IPS-18c (cell line): Measurements from ENCODE around the gene DEPP1.
A peak's percentile ranks its signal among the peaks of the same experiment; 100 is the strongest.

Experiments
- H3K4me3 ChIP-seq: 2 replicates; pipeline ENCODE4 v1.7.0; 2013; ENCODE audit warnings: low read depth, mild to moderate bottlenecking, low read length, moderate library complexity; ENCODE audit not compliant: insufficient read depth
- H3K9me3 ChIP-seq: one replicate; pipeline ENCODE4 v1.6.1; 2013; ENCODE audit warnings: mild to moderate bottlenecking, low read length, moderate library complexity; ENCODE audit not compliant: control insufficient read depth, insufficient read depth

DEPP1 gene

DNA sequence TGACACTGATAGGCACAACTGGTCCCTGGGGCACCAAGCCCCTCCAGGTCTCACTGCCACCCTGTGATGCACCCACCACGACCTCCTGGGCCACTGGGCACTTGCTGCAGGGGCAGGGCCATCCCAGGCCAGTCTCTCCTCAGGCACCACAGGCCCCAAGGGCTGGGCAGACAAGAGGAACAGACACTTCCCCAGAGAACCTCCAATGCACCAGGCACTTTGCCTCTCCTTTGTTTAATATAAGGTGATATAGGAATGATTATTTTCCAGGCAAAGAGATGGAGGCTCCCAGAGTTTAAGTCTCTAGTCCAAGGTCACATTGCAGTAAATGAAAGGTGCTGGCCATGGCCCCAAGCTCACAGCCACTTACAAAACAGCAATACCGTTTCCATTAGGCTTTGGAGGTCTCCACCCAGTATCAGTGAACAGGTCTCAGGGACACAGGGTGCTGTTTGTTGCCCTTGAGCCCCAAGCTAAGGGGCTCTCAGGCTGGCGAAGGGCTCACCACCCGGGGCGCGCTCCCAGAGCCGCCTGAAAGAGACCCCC lies 4.5 kb downstream of the DEPP1 start:
- H3K4me3 ChIP-seq = peak overlapping the region; percentile 46

GRCh38 chr10:44973323-44974081 lies 5.1 kb downstream of the DEPP1 start:
- no peaks in the 10 kb centered on the region for H3K9me3 ChIP-seq
- H3K4me3 ChIP-seq = no peak overlapping the region

More for the DNA sequence above, 4.5 kb downstream of the DEPP1 start:
- peaks cover 2% of the 10 kb centered on the region for H3K9me3 ChIP-seq

GRCh38 chr10:44972874-44973306 lies 5.7 kb downstream of the DEPP1 start:
- Histone ChIP-seq H3K4me3 (no peak overlapping the region), H3K9me3 (no peaks in the 10 kb centered on the region)

- Histone ChIP-seq H3K4me3 (no peak overlapping the region), H3K9me3 (no peaks in the 10 kb centered on the region)
Observed at GRCh38 chr10:44971935-44972757, 6.5 kb downstream of the DEPP1 start.

GRCh38 chr10:44971434-44971833 lies 7.2 kb downstream of the DEPP1 start:
- H3K4me3 ChIP-seq = no peak overlapping the region
- no peaks in the 10 kb centered on the region for H3K9me3 ChIP-seq

DNA sequence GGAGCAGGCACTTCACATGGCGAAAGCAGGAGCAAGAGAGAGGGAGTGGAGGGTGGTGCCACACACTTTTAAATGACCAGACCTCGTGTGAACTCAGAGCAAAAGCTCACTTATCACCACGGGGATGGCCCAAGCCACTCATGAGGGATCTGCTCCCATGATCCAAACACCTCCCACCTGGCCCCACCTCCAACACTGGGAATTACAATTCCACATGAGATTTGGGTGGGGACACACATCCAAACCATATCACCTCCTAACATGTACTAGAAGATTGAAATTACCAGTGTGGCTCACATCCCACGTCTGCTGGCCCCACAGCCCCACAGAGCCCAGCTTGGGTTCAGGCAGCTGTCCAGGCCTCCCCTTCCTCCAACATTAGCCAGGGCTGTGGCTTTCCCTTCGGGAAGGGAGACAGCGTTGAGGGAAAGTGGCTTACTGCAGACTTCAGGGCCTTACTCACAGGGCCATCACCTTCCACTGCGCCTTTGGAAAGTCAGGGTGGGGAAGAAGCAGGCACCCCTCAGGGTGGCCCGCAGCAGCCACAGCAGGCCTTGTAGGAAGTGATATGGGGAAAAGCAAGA lies 7.7 kb downstream of the DEPP1 start:
- Histone ChIP-seq H3K9me3 (no peaks in the 10 kb centered on the region), H3K4me3 (no peak overlapping the region)

DNA sequence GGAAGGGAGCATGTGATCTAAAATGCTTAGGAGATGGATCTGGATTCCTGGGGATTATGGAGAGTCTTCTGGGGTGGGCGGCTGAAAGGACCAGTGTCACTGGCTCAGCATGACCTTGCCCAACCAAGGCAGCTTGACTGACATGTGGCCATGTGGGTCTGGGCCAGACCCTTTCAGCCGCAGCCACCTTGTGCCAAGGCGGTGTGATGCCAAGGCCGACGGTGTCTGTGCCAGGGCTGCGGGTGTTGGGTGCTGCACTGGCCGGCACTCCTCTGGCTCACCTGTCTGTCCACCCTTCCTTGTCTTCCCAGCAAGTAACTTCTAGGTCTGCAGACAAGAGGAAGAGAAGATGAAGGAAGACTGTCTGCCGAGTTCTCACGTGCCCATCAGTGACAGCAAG lies 8.8 kb downstream of the DEPP1 start:
- H3K4me3 ChIP-seq = no peak overlapping the region
- H3K9me3 ChIP-seq = no peaks in the 10 kb centered on the region

DNA sequence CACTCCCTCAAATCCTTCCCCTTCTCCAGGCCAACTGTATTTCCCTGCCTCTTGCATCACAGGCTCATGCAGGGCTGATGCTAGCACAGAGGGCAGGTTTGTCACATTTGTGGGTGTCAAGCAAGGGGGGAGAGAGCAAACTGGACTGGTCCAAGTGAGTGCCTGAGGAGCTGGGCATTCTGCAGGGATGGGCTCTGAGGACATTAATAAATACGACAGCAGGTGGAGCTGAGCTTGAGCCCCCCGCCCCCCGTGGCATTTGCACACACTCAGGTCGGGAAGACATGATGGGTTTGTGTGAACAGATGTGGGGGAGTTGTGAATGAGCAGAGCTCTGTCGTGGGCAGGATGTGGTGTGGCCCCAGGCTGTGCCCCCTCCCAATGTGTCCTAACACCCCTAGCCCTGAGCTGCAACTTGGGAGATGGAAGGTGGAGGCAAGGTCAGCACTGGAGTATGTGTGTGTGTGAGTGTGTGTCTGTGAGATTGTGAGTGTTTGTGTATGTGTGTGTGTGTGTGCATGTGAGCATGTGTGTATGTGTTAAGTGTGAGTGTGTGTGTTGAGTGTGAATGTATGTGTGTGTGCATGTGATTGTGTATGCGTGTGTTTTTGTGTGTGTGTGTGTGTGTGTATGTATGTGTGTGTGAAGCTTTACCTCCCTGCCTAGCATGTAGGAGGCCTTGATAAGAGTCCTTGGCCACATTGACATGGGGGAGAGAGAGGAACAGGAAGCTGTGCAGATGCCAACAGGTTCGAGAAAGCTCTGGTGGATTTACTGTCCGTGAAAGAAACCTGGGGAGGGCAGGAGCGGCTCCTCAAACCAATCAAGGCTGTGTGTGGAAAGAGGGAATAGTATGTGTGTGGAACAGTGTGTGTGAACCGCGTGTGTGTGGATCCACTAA lies 9.9 kb downstream of the DEPP1 start:
- H3K4me3 ChIP-seq = no peak overlapping the region

DNA sequence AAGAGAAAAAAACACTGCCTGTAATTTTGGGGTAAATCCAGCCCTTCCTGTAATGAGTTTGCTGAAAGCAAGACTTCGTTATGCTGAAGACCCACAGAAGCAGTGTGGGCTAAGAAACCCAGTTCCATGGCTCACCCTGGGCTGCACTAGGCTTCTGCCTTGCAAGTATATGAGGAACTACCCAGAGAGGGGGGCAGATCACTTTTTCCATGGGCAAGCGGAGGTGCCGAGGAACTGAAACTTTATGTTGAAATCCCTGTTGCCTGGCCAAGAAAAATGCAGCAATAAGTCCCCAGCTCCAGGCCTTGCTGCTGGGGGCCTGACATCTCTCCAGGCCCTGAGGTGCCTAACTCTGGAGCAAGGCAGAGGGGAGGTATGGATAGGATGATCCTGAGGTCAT lies 10.5 kb downstream of the DEPP1 start:
- Histone ChIP-seq H3K9me3 (no peaks in the 10 kb centered on the region), H3K4me3 (no peak overlapping the region)

More for the DNA sequence above, 9.9 kb downstream of the DEPP1 start:
- H3K9me3 ChIP-seq = no peaks in the 10 kb centered on the region

DNA sequence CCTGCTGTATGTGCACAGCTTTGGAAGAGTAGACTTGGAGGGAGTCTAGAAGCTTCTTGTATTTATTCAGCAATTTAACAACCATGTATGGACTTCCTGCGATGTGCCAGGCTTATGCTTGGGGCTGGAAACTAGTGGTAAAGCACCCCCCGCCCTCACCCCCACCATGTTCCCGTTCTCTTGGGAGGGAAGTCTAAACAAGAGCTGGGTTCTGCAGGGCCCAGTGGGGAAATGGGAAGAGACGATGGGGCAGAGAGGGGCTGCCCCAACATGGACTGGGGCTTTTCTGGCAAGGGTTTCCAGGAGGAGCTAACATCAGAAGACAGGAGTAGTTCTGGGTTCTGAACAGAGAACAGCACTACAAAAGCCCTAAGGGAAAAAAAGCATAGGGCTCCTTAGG lies 11.0 kb downstream of the DEPP1 start:
- H3K4me3 ChIP-seq = no peak overlapping the region
- H3K9me3 ChIP-seq = no peaks in the 10 kb centered on the region

- no peak overlapping the region for H3K4me3 ChIP-seq
- H3K9me3 ChIP-seq = no peaks in the 10 kb centered on the region
Observed at GRCh38 chr10:44966816-44967509, 11.6 kb downstream of the DEPP1 start.

- H3K9me3 ChIP-seq = no peaks in the 10 kb centered on the region
- no peak overlapping the region for H3K4me3 ChIP-seq
Observed at GRCh38 chr10:44966129-44966815, 12.3 kb downstream of the DEPP1 start.

GRCh38 chr10:44965651-44966097 lies 12.9 kb downstream of the DEPP1 start:
- no peak overlapping the region for H3K4me3 ChIP-seq
- no peaks in the 10 kb centered on the region for H3K9me3 ChIP-seq

- Histone ChIP-seq H3K9me3 (no peaks in the 10 kb centered on the region), H3K4me3 (no peak overlapping the region)
Observed at GRCh38 chr10:44965104-44965503, 13.5 kb downstream of the DEPP1 start.

DNA sequence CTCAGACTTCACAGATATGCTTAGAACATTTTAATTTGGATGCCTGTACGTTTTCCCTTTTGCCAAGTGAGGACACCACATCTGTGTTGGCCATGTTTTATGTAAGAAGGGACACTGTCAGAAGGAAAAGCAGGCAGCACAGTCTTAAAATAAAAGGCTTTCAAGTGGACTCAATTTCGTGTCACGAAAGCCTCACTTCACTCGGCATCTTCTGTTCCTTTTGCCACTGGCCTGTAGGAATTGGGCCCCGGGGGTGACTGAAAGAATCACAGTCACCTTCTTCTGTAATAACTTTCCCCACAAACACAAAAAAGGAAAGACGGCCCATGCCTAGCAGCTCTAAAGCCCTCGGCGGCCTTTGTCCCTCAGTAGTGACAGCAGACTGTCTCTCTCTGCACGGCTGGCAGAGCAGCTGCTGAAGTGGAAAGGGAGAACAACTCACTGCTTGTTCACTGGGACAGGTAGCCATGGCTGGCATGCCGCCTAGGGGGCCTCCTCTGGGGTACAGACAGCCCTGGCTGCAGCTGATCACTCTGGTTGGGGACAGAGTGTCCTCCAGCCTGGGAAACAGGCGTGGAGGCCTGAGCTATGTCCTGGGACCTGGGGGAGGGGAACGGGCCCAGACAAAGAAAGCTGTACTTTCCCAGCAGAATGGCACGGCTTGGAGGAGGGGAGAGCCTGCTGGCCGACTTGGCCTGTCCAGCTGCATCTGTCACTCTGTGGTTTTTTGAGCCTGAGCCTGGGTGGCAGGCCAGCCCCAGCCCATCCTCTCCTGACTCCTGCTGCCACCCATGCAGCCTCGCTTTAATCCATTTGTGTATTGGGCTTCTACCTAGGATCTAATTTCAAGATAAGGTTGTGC lies 14.6 kb downstream of the DEPP1 start:
- Histone ChIP-seq H3K9me3 (no peaks in the 10 kb centered on the region), H3K4me3 (no peak overlapping the region)
